H1 (cell line): Measurements from ENCODE around the gene PPM1N.

Experiments used
- CHD7 ChIP-seq: fragments of 300-600 bp; sonication (generic); IDR thresholded peaks from 2 replicates; pipeline ENCODE4 v1.7.1; 2012; ENCODE audit warnings: low read length, moderate library complexity, mild to moderate bottlenecking, inconsistent platforms; ENCODE audit not compliant: insufficient replicate concordance
- EZH2 ChIP-seq: fragments of 200-600 bp; sonication (generic); IDR thresholded peaks from 2 replicates; pipeline ENCODE4 v1.7.1; 2012; ENCODE audit warnings: low read depth, mild to moderate bottlenecking, moderate library complexity, low read length, inconsistent platforms; ENCODE audit not compliant: severe bottlenecking
- KDM4A ChIP-seq: IDR thresholded peaks from one replicate; pipeline ENCODE4 v1.7.1; 2012; ENCODE audit warnings: low read depth, mild to moderate bottlenecking, moderate library complexity, low read length, inconsistent platforms; ENCODE audit not compliant: severe bottlenecking
- POLR2A ChIP-seq, 2 experiments: IDR thresholded peaks; 1 replicate in 1 of 2; 2 replicates in 1 of 2; pipeline ENCODE4 v1.6.1; 2011; ENCODE audit warnings: low read depth in 2 of 2, low read length in 2 of 2, mild to moderate bottlenecking in 2 of 2; ENCODE audit errors: control extremely low read depth in 1 of 2
- USF2 ChIP-seq: IDR thresholded peaks from 2 replicates; pipeline ENCODE4 v1.6.1; 2011; ENCODE audit warnings: low read length, improper control_type of control experiment
- TF ChIP-seq, protein P1 (sequence below), 3 experiments: IDR thresholded peaks; 1 replicate in 2 of 3; 2 replicates in 1 of 3; pipeline versions ENCODE4 v1.5.1 to v1.6.1; 2011; ENCODE audit warnings: low read length in 3 of 3, mild to moderate bottlenecking in 3 of 3, inconsistent platforms in 2 of 3, low read depth in 1 of 3, moderate library complexity in 1 of 3; ENCODE audit not compliant: insufficient read depth in 1 of 3; ENCODE audit errors: control extremely low read depth in 1 of 3

GRCh38 chr19:45500918-45501729 is 2.9 kb downstream of the PPM1N start:
- TF ChIP-seq, protein P1, sequence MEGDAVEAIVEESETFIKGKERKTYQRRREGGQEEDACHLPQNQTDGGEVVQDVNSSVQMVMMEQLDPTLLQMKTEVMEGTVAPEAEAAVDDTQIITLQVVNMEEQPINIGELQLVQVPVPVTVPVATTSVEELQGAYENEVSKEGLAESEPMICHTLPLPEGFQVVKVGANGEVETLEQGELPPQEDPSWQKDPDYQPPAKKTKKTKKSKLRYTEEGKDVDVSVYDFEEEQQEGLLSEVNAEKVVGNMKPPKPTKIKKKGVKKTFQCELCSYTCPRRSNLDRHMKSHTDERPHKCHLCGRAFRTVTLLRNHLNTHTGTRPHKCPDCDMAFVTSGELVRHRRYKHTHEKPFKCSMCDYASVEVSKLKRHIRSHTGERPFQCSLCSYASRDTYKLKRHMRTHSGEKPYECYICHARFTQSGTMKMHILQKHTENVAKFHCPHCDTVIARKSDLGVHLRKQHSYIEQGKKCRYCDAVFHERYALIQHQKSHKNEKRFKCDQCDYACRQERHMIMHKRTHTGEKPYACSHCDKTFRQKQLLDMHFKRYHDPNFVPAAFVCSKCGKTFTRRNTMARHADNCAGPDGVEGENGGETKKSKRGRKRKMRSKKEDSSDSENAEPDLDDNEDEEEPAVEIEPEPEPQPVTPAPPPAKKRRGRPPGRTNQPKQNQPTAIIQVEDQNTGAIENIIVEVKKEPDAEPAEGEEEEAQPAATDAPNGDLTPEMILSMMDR (IDR thresholded peaks at IDR 0.05; ENCODE audit: control extremely low read depth in 1 of 3, insufficient read depth in 1 of 3, low read depth in 1 of 3, low read length in 3 of 3), result no peak
- TF ChIP-seq EZH2 (no peak), CHD7 (no peak), USF2 (no peak), POLR2A (IDR thresholded peaks at IDR 0.05; ENCODE audit: control extremely low read depth in 1 of 2, low read depth in 2 of 2, low read length in 2 of 2) (no peak), KDM4A (no peak)
